Measurements from ENCODE around the gene ITGAL. TPM values are rescaled to one million over a fixed set of nuclear protein-coding genes. Genes with fewer than 3 reads are reported as not detected.

The ITGAL gene
- total and polyA plus RNA-seq, 2 experiments from 2014 or later = 0.95 to 3.4 TPM

DNA sequence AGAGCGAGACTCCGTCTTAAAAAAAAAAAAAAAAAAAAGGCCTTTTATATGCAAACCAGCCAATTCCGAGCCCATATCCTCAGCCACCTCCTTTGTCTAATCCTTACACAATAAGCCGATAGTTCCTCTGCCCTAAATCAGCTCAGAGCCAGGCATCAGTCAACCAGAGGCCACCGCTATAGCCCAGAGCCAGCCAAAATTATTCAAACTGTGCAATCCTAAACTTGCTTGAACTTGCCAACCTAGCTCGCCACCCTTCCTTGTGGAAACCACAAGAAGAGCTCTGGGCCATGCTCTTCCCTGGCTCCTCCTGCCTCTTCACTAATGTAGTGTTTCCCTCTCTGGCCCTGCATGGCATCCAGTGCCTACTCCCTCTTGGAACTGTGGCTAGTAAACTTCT, 17.7 kb downstream of the ITGAL start:
- Histone ChIP-seq H2AFZ (no peak overlapping the region), H3K27me3 (no peaks in the 10 kb centered on the region), H4K20me1 (ENCODE audit: insufficient read depth, poor library complexity, severe bottlenecking) (no peaks in the 10 kb centered on the region), H3K4me3 (no peak overlapping the region), H3K4me1 (ENCODE audit: insufficient read depth) (no peaks in the 10 kb centered on the region), H3K79me2 (no peaks in the 10 kb centered on the region), H3K27ac (no peak overlapping the region), H3K4me2 (no peak overlapping the region), H3K9me2 (replicated peaks; ENCODE audit: insufficient read depth) (no peaks in the 10 kb centered on the region), H3K36me3 (replicated peaks; ENCODE audit: insufficient read depth, low read depth) (no peaks in the 10 kb centered on the region), H3K9me3 (ENCODE audit: low read depth) (no peaks in the 10 kb centered on the region)
- TF ChIP-seq EZH2 (IDR thresholded peaks at IDR 0.05; ENCODE audit: borderline replicate concordance) = no peak
- TF ChIP-seq, protein P1, sequence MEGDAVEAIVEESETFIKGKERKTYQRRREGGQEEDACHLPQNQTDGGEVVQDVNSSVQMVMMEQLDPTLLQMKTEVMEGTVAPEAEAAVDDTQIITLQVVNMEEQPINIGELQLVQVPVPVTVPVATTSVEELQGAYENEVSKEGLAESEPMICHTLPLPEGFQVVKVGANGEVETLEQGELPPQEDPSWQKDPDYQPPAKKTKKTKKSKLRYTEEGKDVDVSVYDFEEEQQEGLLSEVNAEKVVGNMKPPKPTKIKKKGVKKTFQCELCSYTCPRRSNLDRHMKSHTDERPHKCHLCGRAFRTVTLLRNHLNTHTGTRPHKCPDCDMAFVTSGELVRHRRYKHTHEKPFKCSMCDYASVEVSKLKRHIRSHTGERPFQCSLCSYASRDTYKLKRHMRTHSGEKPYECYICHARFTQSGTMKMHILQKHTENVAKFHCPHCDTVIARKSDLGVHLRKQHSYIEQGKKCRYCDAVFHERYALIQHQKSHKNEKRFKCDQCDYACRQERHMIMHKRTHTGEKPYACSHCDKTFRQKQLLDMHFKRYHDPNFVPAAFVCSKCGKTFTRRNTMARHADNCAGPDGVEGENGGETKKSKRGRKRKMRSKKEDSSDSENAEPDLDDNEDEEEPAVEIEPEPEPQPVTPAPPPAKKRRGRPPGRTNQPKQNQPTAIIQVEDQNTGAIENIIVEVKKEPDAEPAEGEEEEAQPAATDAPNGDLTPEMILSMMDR (IDR thresholded peaks at IDR 0.05; ENCODE audit: poor library complexity) = no peak
- TF ChIP-seq EZH2phosphoT487 (IDR thresholded peaks at IDR 0.05; ENCODE audit: low read depth, severe bottlenecking, unreplicated experiment) = no peak
- DNase-seq (ENCODE audit: low spot score) = no peak
- 82% methylated on average over 5 of the region's 6 CpGs for WGBS (ENCODE audit: low lambda C conversion rate, missing lambda C conversion rate)

DNA sequence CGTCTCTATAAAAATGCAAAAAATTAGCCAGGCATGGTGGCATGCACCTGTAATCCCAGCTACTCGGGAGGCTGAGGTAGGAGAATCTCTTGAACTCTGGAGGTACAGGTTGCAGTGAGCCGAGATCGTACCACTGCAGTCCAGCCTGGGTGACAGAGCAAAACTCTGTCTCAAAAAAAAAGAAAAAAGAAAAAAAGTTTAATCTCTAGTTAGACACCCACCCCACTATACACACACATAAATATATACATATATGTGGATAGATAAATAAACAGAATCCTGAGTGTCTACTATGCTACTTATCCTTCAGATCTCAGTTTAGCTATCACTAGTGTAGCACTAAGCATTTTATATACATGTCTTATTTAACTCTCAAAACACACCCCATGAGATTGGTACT, 18.7 kb downstream of the ITGAL start:
- Histone ChIP-seq H2AFZ (no peak overlapping the region), H3K27me3 (no peaks in the 10 kb centered on the region), H3K9me3 (ENCODE audit: low read depth) (no peaks in the 10 kb centered on the region), H3K27ac (no peak overlapping the region), H3K4me1 (ENCODE audit: insufficient read depth) (no peaks in the 10 kb centered on the region), H3K36me3 (replicated peaks; ENCODE audit: insufficient read depth, low read depth) (no peaks in the 10 kb centered on the region), H3K79me2 (no peaks in the 10 kb centered on the region), H3K9me2 (replicated peaks; ENCODE audit: insufficient read depth) (no peaks in the 10 kb centered on the region), H3K4me3 (no peak overlapping the region), H4K20me1 (ENCODE audit: insufficient read depth, poor library complexity, severe bottlenecking) (no peaks in the 10 kb centered on the region), H3K4me2 (no peak overlapping the region)
- TF ChIP-seq EZH2phosphoT487 (IDR thresholded peaks at IDR 0.05; ENCODE audit: low read depth, severe bottlenecking, unreplicated experiment) = no peak
- TF ChIP-seq, protein P1 (IDR thresholded peaks at IDR 0.05; ENCODE audit: poor library complexity) = no peak
- no peak for TF ChIP-seq EZH2 (IDR thresholded peaks at IDR 0.05; ENCODE audit: borderline replicate concordance)
- no peak for DNase-seq (ENCODE audit: low spot score)
- WGBS (ENCODE audit: low lambda C conversion rate, missing lambda C conversion rate) = 98% methylated on average over 4 of the region's 4 CpGs

DNA sequence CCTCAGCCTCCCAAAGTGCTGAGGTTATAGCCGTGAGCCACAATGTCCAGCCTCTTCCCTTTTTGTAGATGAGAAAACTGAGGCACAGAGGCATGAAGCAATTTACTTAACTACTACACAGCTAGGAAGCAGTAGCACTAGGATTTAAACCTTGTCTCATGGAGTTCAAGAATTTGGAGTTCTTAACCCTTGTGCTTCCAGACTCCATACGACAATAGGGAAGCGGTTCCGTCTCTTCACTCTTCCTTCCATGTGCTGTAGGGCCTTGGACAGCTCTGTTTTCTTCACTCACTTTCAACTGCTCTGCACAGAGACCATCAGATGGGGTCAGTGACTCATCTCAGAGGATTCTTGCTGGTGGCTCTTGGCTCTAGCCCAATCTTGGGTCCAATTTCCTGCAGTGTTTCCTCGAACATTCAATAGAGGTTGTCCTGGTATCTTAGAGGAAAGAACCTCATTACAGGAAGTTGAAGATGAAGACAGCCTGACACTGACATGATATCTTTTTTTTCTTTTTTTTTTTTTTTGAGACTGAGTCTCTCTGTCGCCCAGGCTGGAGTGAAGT, 19.3 kb downstream of the ITGAL start:
- Histone ChIP-seq H3K4me3 (no peak overlapping the region), H3K79me2 (no peaks in the 10 kb centered on the region), H3K27me3 (no peaks in the 10 kb centered on the region), H3K36me3 (replicated peaks; ENCODE audit: insufficient read depth, low read depth) (no peaks in the 10 kb centered on the region), H3K9me3 (ENCODE audit: low read depth) (no peaks in the 10 kb centered on the region), H3K9me2 (replicated peaks; ENCODE audit: insufficient read depth) (no peaks in the 10 kb centered on the region), H3K4me1 (ENCODE audit: insufficient read depth) (no peaks in the 10 kb centered on the region), H3K4me2 (no peak overlapping the region), H3K27ac (no peak overlapping the region), H2AFZ (no peak overlapping the region), H4K20me1 (ENCODE audit: insufficient read depth, poor library complexity, severe bottlenecking) (no peaks in the 10 kb centered on the region)
- WGBS (ENCODE audit: low lambda C conversion rate, missing lambda C conversion rate) = 72% methylated on average over 6 of the region's 6 CpGs
- TF ChIP-seq, protein P1 (IDR thresholded peaks at IDR 0.05; ENCODE audit: poor library complexity) = no peak
- TF ChIP-seq EZH2 (IDR thresholded peaks at IDR 0.05; ENCODE audit: borderline replicate concordance) = no peak
- TF ChIP-seq EZH2phosphoT487 (IDR thresholded peaks at IDR 0.05; ENCODE audit: low read depth, severe bottlenecking, unreplicated experiment) = no peak
- peak; percentile 39 for DNase-seq (ENCODE audit: low spot score)

Data from hepatocyte (in vitro differentiated cells).